Retina (tissue), 1 donor: Measurements from ENCODE around the gene MOB2.
A peak's percentile ranks its signal among the peaks of the same experiment; 100 is the strongest.
"Not testable (repeated sequence)": the region's sequence is repeated elsewhere in the genome, so short reads cannot be mapped to it uniquely, and the experiment has no call there.

Source experiments
- DNase-seq: peaks from one replicate; pipeline ENCODE4 v3.0.0-alpha.2; 2016

The MOB2 gene

GRCh38 chr11:1438967-1439330 lies 47.6 kb downstream of the MOB2 start:
- no peak for DNase-seq

- no peak for DNase-seq
Measured at GRCh38 chr11:1438261-1438966, 48.2 kb downstream of the MOB2 start.

DNA sequence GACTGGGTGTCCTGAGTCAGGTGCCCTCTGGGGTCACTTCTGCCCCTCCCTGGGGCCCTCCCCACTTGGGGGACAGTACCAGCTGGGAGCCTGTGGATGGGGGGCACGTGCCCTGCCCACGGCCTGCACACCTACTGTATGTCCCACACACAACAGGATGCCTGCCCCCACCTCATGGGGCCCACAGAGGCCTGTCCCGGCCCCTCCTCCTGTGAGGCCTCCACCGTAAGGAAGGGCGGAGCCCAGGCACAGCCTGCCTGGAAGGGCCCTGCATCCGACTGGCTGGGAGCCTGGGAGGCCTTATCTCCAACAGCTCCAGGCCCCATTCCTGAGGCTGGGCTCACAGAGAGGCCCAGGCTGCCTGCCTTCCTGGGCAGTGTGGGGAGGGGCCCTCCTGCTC lies 49.1 kb downstream of the MOB2 start:
- DNase-seq: no peak

DNA sequence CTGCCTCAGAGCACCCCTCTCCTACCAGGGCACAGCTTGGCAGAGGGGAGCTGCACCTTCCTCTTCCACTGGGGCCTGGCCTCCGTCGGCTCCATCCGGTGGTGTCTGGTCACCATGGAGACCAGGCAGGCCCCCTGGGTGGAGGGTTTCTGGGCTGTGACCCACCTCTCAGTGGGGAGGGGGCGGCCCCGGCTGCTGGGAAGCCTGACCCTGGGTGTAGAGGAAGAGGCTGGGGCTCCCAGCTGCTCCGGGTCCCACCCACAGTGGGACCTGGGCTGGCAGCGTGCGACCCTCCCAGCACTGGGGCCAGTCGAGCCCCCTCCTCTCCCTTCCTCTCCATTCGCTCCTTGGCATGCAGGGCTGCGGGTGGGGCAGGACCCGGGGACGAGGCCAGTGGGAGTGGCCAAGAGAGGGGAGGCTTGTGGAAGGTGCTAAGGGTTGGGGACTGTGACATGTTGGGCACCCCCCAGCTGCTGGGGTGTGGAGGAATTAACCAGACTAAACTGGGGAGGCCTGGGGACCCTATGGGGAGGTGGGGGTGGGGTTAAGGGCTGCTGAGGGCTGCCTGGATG lies 50.0 kb downstream of the MOB2 start:
- peak; percentile 68 for DNase-seq

DNA sequence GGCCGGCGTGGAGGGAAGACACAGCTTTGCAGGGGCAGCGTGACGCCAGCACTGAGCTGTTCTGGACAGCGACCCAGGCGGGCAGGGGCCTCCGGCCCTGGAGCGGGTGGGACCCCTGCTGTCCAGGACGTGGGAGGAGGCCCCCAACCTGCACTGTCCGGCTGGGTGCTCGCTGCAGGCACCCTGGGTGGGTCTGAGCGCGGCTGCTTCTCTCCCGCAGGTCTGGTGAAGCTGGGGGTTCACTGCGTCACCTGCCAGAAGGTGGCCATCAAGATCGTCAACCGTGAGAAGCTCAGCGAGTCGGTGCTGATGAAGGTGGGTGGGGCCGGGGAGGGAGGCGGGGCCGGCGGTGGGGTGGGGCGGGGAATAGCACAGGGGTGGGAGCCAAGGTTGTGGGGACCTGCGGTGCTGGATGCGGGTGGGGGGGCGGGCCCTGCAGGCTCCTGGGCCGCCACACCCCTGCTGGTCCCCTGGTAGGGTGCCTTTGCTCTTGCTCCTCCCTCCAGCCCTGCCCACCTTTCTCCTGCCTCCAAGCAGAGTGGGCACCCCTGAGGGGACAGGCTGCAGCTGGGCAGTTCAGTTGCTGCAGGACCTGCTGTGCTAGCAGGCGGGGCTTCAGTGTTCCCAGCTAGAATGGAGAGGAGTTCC lies 50.6 kb downstream of the MOB2 start:
- DNase-seq: no peak

DNA sequence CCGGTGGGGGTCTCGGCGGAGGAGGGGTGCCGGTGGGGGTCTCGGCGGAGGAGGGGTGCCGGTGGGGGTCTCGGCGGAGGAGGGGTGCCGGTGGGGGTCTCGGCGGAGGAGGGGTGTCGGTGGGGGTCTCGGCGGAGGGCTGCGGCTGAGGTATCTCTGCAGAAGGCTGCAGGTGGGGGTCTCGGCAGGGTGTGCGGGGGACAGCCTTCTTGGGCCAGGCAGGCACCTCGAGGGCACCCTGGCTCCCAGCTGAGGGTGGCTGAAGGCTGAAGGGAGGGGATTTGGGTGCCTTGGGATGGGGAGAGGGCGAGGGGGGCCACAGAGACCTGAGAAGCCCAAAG lies 51.1 kb downstream of the MOB2 start:
- DNase-seq: not testable (repeated sequence)

DNA sequence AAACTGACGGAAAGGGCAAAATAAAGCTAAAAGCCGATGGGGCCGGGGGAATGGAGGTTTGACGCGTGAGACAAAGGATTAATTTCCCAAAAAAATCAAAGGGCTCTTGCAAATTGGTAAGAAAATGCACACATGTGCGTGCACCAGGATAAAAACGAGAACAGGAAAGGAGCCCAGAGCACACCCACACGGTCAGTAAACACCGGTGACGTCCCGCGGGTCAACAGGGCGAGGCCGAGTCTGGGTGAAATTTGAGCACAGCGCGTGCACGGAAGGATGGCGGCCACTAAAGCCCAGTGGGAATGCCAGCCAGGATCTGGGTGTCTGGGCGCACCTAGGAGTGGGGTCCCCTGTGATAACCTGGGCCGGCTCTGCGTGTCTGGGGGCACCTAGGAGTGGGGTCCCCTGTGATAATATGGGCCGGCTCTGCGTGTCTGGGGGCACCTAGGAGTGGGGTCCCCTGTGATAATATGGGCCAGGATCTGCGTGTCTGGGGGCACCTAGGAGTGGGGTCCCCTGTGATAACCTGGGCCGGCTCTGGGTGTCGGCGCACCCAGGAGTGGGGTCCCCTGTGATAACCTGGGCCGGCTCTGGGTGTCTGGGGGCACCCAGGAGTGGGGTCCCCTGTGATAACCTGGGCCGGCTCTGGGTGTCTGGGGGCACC lies 52.5 kb downstream of the MOB2 start:
- no peak for DNase-seq

DNA sequence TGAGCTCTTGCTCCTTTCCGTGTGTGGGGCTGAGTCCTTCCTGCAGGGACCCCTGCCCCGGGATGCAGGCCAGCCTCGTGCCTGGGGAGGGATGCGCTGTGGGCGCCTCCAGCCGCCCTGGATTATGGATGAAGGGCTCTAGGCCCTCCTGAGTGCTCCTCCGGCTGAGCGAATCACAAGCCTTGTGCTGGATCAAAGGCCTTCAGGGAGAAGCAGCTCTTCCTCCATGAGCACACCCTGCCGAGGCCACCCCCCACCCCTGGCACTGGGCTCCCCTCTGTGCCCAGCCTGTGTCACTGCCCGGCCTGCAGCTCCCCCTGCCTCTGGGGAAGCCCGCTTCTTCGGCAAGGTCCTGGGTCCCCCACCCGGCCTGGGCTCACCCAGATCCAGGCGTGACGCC lies 53.0 kb downstream of the MOB2 start:
- no peak for DNase-seq

DNA sequence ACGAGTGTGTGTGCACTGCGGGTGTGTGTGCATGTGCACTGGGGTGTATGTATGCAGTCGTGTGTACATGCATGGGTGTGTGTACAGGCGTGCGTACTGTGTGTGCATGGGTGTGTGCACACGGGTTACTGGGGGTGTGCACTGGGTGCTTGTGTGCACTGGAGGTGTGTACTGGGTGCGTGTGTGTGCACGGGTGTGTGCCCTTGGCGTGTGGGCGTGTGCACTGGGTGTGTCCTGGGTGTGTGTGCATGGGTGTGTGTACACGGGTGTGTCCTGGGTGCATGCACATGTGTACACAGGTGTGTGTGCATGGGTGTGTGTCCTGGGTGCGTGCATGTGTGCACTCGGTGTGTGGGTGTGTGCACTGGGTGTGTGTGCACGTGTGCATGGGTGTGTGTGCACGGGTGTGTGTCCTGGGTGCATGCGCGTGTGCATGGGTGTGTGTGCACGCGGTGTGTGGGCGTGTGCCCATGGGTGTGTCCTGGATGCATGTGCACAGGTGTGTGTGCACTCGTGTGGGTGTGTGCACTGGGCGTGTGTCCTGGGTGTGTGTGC lies 57.7 kb downstream of the MOB2 start:
- DNase-seq: no peak

GRCh38 chr11:1425439-1425838 lies 61.1 kb downstream of the MOB2 start:
- DNase-seq: no peak

DNA sequence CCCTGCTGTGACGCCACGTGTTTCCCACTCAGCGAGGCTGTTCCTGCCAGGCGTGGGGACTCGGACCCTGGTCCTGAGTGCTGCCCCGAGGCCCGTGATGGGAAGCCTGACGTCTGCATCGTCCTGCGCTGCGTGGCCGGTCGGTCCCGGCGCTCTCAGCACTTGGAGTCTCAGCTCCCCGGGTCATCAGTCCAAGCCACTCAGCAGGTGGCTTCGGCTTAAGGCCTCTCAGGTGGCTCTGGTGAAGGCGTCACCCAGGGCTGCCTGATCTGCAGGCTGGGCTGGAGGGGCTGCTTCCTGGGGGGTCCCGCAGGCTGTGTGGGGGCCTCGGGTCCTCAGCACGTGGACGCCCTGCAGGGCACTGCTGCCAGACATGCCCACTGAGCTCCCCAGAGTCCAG lies 61.6 kb downstream of the MOB2 start:
- no peak for DNase-seq

DNA sequence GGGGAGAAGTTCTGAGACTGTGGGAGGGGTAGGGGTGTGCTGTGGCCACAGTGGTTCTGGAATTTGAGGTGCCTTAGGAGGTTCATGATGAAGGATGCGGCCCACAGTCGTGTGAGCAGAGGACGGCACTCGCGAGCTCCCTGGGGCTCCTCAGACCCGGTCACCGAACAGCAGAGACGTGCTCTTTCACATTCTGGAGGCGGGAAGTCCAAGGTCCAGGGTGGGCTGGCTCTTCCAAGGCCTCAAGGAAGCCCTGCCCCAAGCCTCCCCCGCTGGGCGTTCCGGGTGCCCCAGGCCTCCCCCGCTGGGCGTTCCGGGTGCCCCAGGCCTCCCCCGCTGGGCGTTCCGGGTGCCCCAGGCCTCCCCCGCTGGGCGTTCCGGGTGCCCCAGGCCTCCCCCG lies 63.2 kb downstream of the MOB2 start:
- DNase-seq: not testable (repeated sequence)

GRCh38 chr11:1422981-1423380 lies 63.6 kb downstream of the MOB2 start:
- DNase-seq: no peak

DNA sequence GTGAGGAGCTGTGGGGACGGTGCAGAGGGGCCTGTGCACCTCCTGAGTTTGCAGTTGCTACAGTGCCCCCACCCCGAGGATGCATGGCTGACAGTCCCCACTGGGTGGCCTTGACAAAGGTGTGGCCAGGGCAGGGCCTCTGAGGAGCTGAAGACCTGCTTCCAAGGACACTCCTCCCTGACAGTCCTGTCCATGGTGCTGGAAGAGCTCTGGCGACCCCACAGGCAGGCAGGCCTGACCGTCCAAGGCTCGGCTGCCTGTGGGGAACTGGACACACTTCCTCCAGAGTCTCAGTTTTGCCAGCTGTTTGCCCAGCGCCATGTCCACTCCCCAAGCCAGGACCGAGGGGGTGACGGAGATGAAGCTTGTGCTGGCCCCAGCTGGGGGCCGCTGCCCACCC lies 64.1 kb downstream of the MOB2 start:
- DNase-seq: no peak

GRCh38 chr11:1421291-1421690 lies 65.3 kb downstream of the MOB2 start:
- no peak for DNase-seq

DNA sequence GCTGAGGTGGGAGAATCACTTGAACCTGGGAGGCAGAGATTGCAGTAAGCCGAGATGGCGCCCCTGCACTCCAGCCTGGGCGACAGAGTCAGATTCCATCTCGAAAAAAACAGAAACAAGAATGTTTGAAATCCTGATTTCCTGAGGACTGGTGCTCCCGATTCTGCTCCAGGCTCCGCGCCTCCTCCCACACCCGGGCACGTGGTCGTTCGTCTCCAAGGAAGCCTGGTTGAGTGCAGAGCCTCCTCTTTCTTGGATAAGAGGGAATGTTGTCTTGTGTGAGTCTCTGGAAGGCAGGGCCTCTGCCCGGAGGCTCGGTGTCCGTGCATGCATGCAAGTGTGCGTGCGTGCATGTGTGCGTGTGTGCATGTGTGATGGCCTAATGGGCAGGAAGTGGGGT lies 66.8 kb downstream of the MOB2 start:
- DNase-seq: no peak
